Endothelial cell (in vitro differentiated cells): ENCODE results near the gene PARVB. TPM values are rescaled to one million over a fixed set of nuclear protein-coding genes. Genes with fewer than 3 reads are reported as not detected.

ENCODE experiments used
- DNase-seq: peaks from one replicate; pipeline ENCODE4 v3.0.0; 2021; ENCODE audit warnings: low spot score
- H3K27ac Mint-ChIP-seq: one replicate; pipeline ENCODE4 v1.8.0; 2021; ENCODE audit warnings: mixed read lengths, inconsistent platforms; ENCODE audit not compliant: unreplicated experiment
- H3K27me3 Mint-ChIP-seq: one replicate; pipeline ENCODE4 v1.8.0; 2021; ENCODE audit warnings: mild to moderate bottlenecking, moderate library complexity, mixed read lengths, inconsistent platforms; ENCODE audit not compliant: unreplicated experiment
- H3K36me3 Mint-ChIP-seq: one replicate; pipeline ENCODE4 v1.8.0; 2021; ENCODE audit warnings: mild to moderate bottlenecking, low read depth, mixed read lengths, inconsistent platforms; ENCODE audit not compliant: unreplicated experiment
- H3K4me1 Mint-ChIP-seq: one replicate; pipeline ENCODE4 v1.8.0; 2021; ENCODE audit warnings: mild to moderate bottlenecking, mixed read lengths, inconsistent platforms; ENCODE audit not compliant: unreplicated experiment
- H3K4me3 Mint-ChIP-seq: one replicate; pipeline ENCODE4 v1.8.0; 2021; ENCODE audit warnings: mild to moderate bottlenecking, mixed read lengths, inconsistent platforms; ENCODE audit not compliant: unreplicated experiment
- H3K9me3 Mint-ChIP-seq: one replicate; pipeline ENCODE4 v1.8.0; 2021; ENCODE audit warnings: mixed read lengths, inconsistent platforms; ENCODE audit not compliant: unreplicated experiment
- total RNA-seq: library from RNA; stranded (reverse); fragmentation: NEBNext Ultra II Directional; extraction: Animal tissue kit (Norgen Biotek cat#: 25700); gene quantifications from one replicate; pipeline ENCODE4 v1.2.1, GENCODE V29; 2021; ENCODE audit not compliant: unreplicated experiment
- TF ChIP-seq, protein P1 (sequence below): fragments of 200-600 bp; sonication (generic); IDR thresholded peaks from one replicate; pipeline ENCODE4 v1.5.0; 2021; ENCODE audit warnings: antibody characterized with exemption; ENCODE audit not compliant: unreplicated experiment

PARVB gene
- total RNA-seq, 1 donor from 2014 or later, result 105 TPM

GRCh38 chr22:44119669-44120313 lies 95.7 kb downstream of the PARVB start:
- Mint-ChIP-seq H3K27me3 (peaks cover 4% of the 10 kb centered on the region), H3K36me3 (peaks cover 29% of the 10 kb centered on the region), H3K27ac (no peak overlapping the region), H3K4me3 (no peak overlapping the region), H3K4me1 (peaks cover 9% of the 10 kb centered on the region), H3K9me3 (no peaks in the 10 kb centered on the region)
- TF ChIP-seq, protein P1, sequence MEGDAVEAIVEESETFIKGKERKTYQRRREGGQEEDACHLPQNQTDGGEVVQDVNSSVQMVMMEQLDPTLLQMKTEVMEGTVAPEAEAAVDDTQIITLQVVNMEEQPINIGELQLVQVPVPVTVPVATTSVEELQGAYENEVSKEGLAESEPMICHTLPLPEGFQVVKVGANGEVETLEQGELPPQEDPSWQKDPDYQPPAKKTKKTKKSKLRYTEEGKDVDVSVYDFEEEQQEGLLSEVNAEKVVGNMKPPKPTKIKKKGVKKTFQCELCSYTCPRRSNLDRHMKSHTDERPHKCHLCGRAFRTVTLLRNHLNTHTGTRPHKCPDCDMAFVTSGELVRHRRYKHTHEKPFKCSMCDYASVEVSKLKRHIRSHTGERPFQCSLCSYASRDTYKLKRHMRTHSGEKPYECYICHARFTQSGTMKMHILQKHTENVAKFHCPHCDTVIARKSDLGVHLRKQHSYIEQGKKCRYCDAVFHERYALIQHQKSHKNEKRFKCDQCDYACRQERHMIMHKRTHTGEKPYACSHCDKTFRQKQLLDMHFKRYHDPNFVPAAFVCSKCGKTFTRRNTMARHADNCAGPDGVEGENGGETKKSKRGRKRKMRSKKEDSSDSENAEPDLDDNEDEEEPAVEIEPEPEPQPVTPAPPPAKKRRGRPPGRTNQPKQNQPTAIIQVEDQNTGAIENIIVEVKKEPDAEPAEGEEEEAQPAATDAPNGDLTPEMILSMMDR, result no peak
- DNase-seq, result no peak

- H3K4me3 Mint-ChIP-seq, result no peak overlapping the region
- TF ChIP-seq, protein P1, result no peak
- H3K9me3 Mint-ChIP-seq, result no peaks in the 10 kb centered on the region
- H3K4me1 Mint-ChIP-seq, result peaks cover 9% of the 10 kb centered on the region
- no peak overlapping the region for H3K27ac Mint-ChIP-seq
- peaks cover 4% of the 10 kb centered on the region for H3K27me3 Mint-ChIP-seq
- DNase-seq, result no peak
- H3K36me3 Mint-ChIP-seq, result peaks cover 34% of the 10 kb centered on the region
Measured at GRCh38 chr22:44120314-44120704, 96.2 kb downstream of the PARVB start.

- Mint-ChIP-seq H3K36me3 (peaks cover 52% of the 10 kb centered on the region), H3K4me1 (peaks cover 3% of the 10 kb centered on the region), H3K27me3 (peaks cover 7% of the 10 kb centered on the region), H3K9me3 (no peaks in the 10 kb centered on the region), H3K27ac (no peak overlapping the region), H3K4me3 (peak overlapping the region; percentile 24)
- TF ChIP-seq, protein P1, result no peak
- DNase-seq, result no peak
Measured at GRCh38 chr22:44125421-44125820, 101.3 kb downstream of the PARVB start.

- Mint-ChIP-seq H3K9me3 (no peaks in the 10 kb centered on the region), H3K4me1 (peaks cover 3% of the 10 kb centered on the region), H3K36me3 (peaks cover 60% of the 10 kb centered on the region), H3K27ac (no peak overlapping the region), H3K27me3 (peaks cover 7% of the 10 kb centered on the region), H3K4me3 (peak overlapping the region; percentile 71)
- no peak for DNase-seq
- TF ChIP-seq, protein P1, result no peak
Measured at GRCh38 chr22:44126807-44127206, 102.7 kb downstream of the PARVB start.

DNA sequence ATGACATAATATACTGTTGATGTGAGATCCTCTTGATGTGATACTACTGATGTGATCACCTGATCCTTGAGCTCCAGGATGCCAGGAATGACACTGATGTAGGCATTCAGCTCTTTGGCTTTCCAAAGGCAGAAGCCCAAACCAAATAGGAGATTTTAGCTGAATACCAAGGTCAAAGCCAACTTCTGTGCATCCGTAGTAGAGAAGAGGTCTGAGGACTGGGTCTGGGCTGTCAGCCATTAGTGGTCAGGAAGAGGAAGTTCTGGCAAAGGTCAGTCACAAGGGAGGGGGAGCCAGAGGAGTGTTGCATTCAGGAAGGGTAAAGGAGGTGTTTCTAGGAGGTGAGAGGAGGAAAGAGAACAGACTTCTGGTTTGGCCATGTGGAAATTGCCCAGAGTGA lies 103.3 kb downstream of the PARVB start:
- Mint-ChIP-seq H3K27ac (no peak overlapping the region), H3K9me3 (no peaks in the 10 kb centered on the region), H3K36me3 (peaks cover 58% of the 10 kb centered on the region), H3K4me1 (peaks cover 3% of the 10 kb centered on the region), H3K27me3 (peaks cover 7% of the 10 kb centered on the region), H3K4me3 (no peak overlapping the region)
- no peak for DNase-seq
- TF ChIP-seq, protein P1, result no peak
